Panc1 (cell line): ENCODE results near the gene LMCD1. TPM values are rescaled to one million over a fixed set of nuclear protein-coding genes. Genes with fewer than 3 reads are reported as not detected.

Experiments used
- ATAC-seq: fragments of 200-7000 bp; cut with Tn5 transposase; 2 replicates; pipeline ENCODE4 v1.9.1; 2020; ENCODE audit warnings: mild to moderate bottlenecking, moderate library complexity
- BruUV-seq: library from RNA; stranded (reverse); fragments of 400-500 nt; replicated peaks from 2 replicates; lab custom pipeline; 2021; lab: Mats Ljungman, UMichigan
- CTCF ChIA-PET: fragments of 300-600 bp; sonication (Branson Sonifier 250); formaldehyde crosslinking; loops from one replicate; lab custom pipeline; 2022; ENCODE audit warnings: antibody characterized with exemption; lab: Charles Lee
- POLR2A ChIA-PET: fragments of 300-600 bp; sonication (Branson Sonifier 250); formaldehyde crosslinking; loops from one replicate; lab custom pipeline; 2022; ENCODE audit warnings: antibody characterized with exemption; lab: Charles Lee
- DNase-seq: peaks from one replicate; pipeline ENCODE4 v3.0.0-alpha.2; 2010; ENCODE audit warnings: low read depth, low spot score
- H3K27ac ChIP-seq: 2 replicates; pipeline ENCODE4 v1.5.1; 2011; ENCODE audit warnings: mild to moderate bottlenecking, low read length, inconsistent platforms
- H3K27me3 ChIP-seq: fragments of 200-500 bp; sonication (Bioruptor generic); 2 replicates; pipeline ENCODE4 v1.6.0; 2014; ENCODE audit warnings: low read length, inconsistent platforms; ENCODE audit not compliant: control insufficient read depth, insufficient read depth
- H3K36me3 ChIP-seq: fragments of 200-500 bp; sonication (Bioruptor generic); 2 replicates; pipeline ENCODE4 v1.5.1; 2014; ENCODE audit warnings: inconsistent platforms, mild to moderate bottlenecking, low read length, moderate library complexity; ENCODE audit not compliant: control insufficient read depth, insufficient read depth
- H3K4me1 ChIP-seq: 2 replicates; pipeline ENCODE4 v1.5.1; 2011; ENCODE audit warnings: inconsistent platforms, mild to moderate bottlenecking, low read length, moderate library complexity; ENCODE audit not compliant: control insufficient read depth, insufficient read depth
- H3K4me3 ChIP-seq, 2 experiments: 2 replicates each; pipeline ENCODE4 v1.5.1; 2011 to 2012; ENCODE audit warnings: low read depth in 2 of 2, low read length in 2 of 2, mild to moderate bottlenecking in 2 of 2, inconsistent platforms in 1 of 2, moderate library complexity in 1 of 2
- H3K9me3 ChIP-seq: fragments of 200-500 bp; sonication (Bioruptor generic); 2 replicates; pipeline ENCODE4 v1.5.1; 2014; ENCODE audit warnings: low read depth, mild to moderate bottlenecking, inconsistent platforms, low read length, moderate library complexity; ENCODE audit not compliant: control insufficient read depth, insufficient read depth
- CTCF ChIP-seq: fragments of 450-650 bp; IDR thresholded peaks from 2 replicates; pipeline ENCODE4 v1.5.1; 2017; ENCODE audit warnings: mild to moderate bottlenecking
- POLR2AphosphoS5 ChIP-seq: IDR thresholded peaks from 2 replicates; pipeline ENCODE4 v1.6.1; 2012; ENCODE audit warnings: mild to moderate bottlenecking, low read depth, low read length, moderate library complexity
- SIN3A ChIP-seq: IDR thresholded peaks from 2 replicates; pipeline ENCODE4 v1.6.1; 2012; ENCODE audit warnings: low read depth, mild to moderate bottlenecking, low read length, moderate library complexity, borderline replicate concordance; ENCODE audit not compliant: insufficient read depth
- TCF7L2 ChIP-seq: IDR thresholded peaks from 2 replicates; pipeline ENCODE4 v1.6.1; 2011; ENCODE audit warnings: mild to moderate bottlenecking, low read depth, low read length, inconsistent platforms
- in situ Hi-C: cut with HindIII; loops from 2 replicates; pipeline ENCODE4 v1.10.0; 2016; ENCODE audit warnings: low sequenced_read_pairs, low pct_unique_long_range_greater_than_20kb
- intact Hi-C: fragments of 100-400 bp; cut with micrococcal nuclease; formaldehyde crosslinking; loops from one replicate; pipeline ENCODE4 v1.10.0; 2022; ENCODE audit not compliant: unreplicated experiment
- total RNA-seq: library from RNA; stranded (reverse); gene quantifications from one replicate; pipeline ENCODE4 v1.2.1, GENCODE V29; 2021; ENCODE audit not compliant: unreplicated experiment
- TF ChIP-seq, protein P1 (sequence below), 2 experiments: IDR thresholded peaks; 2 replicates each; pipeline ENCODE4 v1.6.1; 2011 to 2012; ENCODE audit warnings: low read depth in 2 of 2, control low read depth in 1 of 2, low read length in 1 of 2, mild to moderate bottlenecking in 1 of 2, moderate library complexity in 1 of 2; ENCODE audit not compliant: insufficient read depth in 1 of 2

The LMCD1 gene
- total RNA-seq, 1 experiment from 2014 or later = 24.8 TPM

GRCh38 chr3:8618950-8619349 is 117.3 kb downstream of the LMCD1 start:
- in situ Hi-C loops (no loop called here), intact Hi-C loops (no loop called here)
- ATAC-seq (no peak), DNase-seq (no peak)
- no peak overlapping the region for H3K27ac ChIP-seq
- BruUV-seq = no TSS peak
- no peaks in the 10 kb centered on the region for H3K9me3 ChIP-seq
- CTCF ChIA-PET = no interaction called here
- H3K27me3 ChIP-seq = no peaks in the 10 kb centered on the region
- no peaks in the 10 kb centered on the region for H3K36me3 ChIP-seq
- H3K4me3 ChIP-seq = no peak overlapping the region
- POLR2A ChIA-PET = no interaction called here
- H3K4me1 ChIP-seq = no peaks in the 10 kb centered on the region
- TF ChIP-seq, protein P1, sequence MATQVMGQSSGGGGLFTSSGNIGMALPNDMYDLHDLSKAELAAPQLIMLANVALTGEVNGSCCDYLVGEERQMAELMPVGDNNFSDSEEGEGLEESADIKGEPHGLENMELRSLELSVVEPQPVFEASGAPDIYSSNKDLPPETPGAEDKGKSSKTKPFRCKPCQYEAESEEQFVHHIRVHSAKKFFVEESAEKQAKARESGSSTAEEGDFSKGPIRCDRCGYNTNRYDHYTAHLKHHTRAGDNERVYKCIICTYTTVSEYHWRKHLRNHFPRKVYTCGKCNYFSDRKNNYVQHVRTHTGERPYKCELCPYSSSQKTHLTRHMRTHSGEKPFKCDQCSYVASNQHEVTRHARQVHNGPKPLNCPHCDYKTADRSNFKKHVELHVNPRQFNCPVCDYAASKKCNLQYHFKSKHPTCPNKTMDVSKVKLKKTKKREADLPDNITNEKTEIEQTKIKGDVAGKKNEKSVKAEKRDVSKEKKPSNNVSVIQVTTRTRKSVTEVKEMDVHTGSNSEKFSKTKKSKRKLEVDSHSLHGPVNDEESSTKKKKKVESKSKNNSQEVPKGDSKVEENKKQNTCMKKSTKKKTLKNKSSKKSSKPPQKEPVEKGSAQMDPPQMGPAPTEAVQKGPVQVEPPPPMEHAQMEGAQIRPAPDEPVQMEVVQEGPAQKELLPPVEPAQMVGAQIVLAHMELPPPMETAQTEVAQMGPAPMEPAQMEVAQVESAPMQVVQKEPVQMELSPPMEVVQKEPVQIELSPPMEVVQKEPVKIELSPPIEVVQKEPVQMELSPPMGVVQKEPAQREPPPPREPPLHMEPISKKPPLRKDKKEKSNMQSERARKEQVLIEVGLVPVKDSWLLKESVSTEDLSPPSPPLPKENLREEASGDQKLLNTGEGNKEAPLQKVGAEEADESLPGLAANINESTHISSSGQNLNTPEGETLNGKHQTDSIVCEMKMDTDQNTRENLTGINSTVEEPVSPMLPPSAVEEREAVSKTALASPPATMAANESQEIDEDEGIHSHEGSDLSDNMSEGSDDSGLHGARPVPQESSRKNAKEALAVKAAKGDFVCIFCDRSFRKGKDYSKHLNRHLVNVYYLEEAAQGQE (IDR thresholded peaks at IDR 0.05; ENCODE audit: insufficient read depth in 1 of 2, low read depth in 2 of 2, low read length in 1 of 2) = no peak
- TF ChIP-seq POLR2AphosphoS5 (no peak), SIN3A (no peak), TCF7L2 (no peak), CTCF (no peak)

DNA sequence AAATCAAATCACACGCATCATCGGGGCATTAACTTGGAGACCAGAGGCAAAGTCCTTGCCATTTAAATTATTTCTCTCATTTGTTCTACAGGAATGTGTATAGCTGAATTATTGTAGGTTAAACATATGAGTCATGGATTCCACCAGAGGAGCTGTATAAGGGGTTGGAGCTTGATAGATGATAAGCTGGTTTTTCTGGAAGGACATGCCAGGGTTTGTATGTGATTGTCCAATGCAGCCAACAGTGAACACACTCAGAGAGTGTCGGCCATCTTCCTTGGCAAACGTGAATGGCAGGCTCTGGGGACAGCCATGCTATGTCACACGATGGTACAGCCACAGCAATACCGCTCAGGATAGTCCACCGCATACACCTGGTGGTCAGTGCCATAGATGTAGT is 117.9 kb downstream of the LMCD1 start:
- POLR2A ChIA-PET = no interaction called here
- Histone ChIP-seq H3K4me3 (no peak overlapping the region), H3K4me1 (no peaks in the 10 kb centered on the region), H3K9me3 (no peaks in the 10 kb centered on the region), H3K27ac (no peak overlapping the region), H3K27me3 (no peaks in the 10 kb centered on the region), H3K36me3 (no peaks in the 10 kb centered on the region)
- TF ChIP-seq, protein P1 (IDR thresholded peaks at IDR 0.05; ENCODE audit: insufficient read depth in 1 of 2, low read depth in 2 of 2, low read length in 1 of 2) = no peak
- TF ChIP-seq SIN3A = no peak
- TF ChIP-seq CTCF = no peak
- TF ChIP-seq POLR2AphosphoS5 = no peak
- TF ChIP-seq TCF7L2 = no peak
- no peak for ATAC-seq
- no TSS peak for BruUV-seq
- DNase-seq = no peak
- CTCF ChIA-PET = no interaction called here
- intact Hi-C loops = no loop called here
- in situ Hi-C loops = no loop called here
